GM21786 (cell line): Measurements from ENCODE around the gene TTC9B.
"Not testable (repeated sequence)": the region's sequence is repeated elsewhere in the genome, so short reads cannot be mapped to it uniquely, and the experiment has no call there.

Source experiments
- ATAC-seq: cut with Tn5 transposase; IDR thresholded peaks from one replicate; pipeline ENCODE4 v1.9.1; 2021; ENCODE audit not compliant: unreplicated experiment

TTC9B gene

DNA sequence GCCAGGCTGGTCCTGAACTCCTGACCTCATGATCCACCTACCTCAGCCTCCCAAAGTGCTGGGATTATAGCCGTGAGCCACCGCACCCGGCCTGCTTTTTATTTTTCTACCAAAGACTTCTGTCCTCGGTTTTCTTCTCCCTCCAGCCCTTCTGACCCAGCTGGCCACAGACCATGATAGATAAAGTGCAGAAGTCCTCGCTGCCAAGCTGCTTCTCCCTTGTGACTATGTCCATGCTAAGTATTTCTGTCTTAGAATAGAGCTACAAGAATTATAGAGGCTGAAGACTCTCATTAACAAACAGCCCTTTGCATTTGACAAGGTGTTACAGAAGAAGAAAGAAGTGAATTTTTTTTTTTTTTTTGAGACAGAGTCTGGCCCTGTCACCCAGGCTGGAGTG lies 42.4 kb downstream of the TTC9B start:
- no peak for ATAC-seq

DNA sequence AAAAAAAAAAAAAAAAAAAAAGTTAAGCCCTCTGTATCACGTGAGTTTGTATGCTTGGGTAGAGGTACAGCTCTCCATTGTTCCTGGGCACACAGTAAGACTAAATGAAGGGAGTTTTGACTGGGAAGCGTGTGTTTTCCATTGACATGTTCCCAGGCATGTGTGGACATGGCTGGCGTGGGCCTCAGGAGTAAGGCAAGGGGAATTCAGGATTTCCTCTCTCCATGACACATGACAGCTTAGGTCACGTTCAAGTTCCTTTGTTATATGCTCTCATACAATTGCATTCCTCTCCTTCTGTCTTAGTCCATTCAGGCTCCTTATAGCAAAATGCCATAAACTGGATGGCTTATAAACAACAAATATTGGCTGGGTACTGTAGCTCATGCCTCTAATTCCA lies 44.1 kb downstream of the TTC9B start:
- no peak for ATAC-seq

DNA sequence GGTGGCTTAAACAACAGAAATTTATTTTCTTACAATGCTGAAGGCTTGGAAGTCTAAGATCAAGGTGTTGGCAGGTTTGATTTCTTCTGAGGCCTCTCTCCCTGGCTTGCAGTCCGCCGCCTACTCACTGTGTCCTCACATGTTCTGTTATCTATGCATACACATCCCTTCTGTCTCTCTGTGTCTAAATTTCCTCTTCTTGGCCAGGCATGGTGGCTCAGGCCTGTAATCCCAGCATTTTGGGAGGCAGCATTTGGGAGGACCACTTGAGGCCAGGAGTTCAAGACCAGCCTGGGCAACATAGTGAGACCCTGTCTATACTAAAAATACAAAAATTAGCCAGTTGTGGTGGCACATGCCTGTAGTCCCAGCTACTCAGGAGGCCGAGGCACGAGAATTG lies 46.9 kb downstream of the TTC9B start:
- ATAC-seq = not testable (repeated sequence)

DNA sequence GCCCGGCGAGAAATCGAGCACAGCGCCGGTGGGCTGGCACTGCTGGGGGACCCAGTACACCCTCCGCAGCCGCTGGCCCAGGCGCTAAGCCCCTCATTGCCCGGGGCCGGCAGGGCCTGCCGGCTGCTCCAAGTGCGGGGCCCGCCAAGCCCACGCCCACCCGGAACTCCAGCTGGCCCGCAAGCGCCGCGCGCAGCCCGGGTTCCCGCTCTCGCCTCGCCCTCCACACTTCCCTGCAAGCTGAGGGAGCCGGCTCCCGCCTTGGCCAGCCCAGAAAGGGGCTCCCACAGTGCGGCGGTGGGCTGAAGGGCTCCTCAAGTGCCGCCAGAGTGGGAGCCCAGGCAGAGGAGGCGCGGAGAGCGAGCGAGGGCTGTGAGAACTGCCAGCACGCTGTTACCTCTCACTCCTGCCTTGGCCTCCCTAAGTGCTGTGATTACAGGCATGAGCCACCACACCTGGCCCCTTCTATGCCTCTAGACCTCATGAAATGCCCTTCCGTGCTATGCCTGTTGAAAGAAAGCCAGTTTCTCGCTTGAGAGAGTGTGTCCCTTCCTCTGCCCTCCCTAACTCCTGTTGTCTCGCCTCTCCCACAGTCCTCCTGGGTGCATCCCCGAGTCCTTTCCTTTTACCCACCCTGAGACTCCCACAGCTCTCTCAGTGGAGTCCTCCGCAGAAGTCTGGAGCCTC lies 47.7 kb downstream of the TTC9B start:
- not testable (repeated sequence) for ATAC-seq

DNA sequence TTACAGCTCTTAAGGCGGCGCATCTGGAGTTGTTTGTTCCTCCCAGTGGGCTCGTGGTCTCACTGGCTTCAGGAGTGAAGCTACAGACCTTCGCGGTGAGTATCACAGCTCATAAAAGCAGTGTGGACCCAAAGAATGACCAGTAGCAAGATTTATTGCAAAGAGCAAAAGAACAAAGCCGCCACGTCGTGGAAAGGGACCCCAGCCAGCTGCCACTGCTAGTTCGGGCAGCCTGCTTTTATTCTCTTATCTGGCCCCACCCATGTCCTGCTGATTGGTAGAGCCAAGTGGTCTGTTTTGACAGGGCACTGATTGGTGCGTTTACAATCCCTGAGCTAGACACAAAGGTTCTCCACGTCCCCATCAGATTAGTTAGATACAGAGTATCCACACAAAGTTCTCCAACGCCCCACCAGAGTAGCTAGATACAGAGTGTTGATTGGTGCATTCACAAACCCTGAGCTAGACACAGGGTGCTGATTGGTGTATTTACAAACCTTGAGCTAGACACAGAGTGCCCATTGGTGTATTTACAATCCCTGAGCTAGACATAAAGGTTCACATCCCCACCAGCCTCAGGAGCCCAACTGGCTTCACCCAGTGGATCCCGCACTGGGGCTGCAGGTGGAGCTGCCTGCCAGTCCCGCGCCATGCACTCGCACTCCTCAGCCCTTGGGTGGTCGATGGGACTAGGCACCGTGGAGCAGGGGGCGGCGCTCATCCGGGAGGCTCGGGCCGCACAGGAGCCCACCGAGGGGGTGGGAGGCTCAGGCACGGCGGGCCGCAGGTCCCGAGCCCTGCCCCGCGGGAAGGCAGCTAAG lies 48.5 kb downstream of the TTC9B start:
- ATAC-seq = not testable (repeated sequence)
